ENCODE measurements around the gene HS6ST3. TPM values are rescaled to one million over a fixed set of nuclear protein-coding genes. Genes with fewer than 3 reads are reported as not detected.

HS6ST3 gene
- total RNA-seq, 1 experiment from 2014 or later, result 1.2 TPM

GRCh38 chr13:96811049-96811448, 721.1 kb downstream of the HS6ST3 start:
- H3K4me1 Mint-ChIP-seq, result peaks cover 6% of the 10 kb centered on the region
- DNase-seq (ENCODE audit: low spot score), result no peak
- H3K4me3 Mint-ChIP-seq, result no peak overlapping the region
- H3K27me3 Mint-ChIP-seq (ENCODE audit: low read depth), result peaks cover 8% of the 10 kb centered on the region
- POLR2A ChIA-PET, result interaction anchor here (0.7 kb wide), 1 partner anchor 518 kb away, joined by 8 read pairs; no protein-coding TSS in a partner anchor
- CTCF ChIA-PET, result no interaction called here
- no peak for TF ChIP-seq CREM (CRISPR knock-in tag; IDR thresholded peaks at IDR 0.05)
- no peak for TF ChIP-seq OVOL2 (CRISPR knock-in tag; IDR thresholded peaks at IDR 0.05; ENCODE audit: borderline replicate concordance)
- no peak for TF ChIP-seq IRF2 (CRISPR knock-in tag; IDR thresholded peaks at IDR 0.05; ENCODE audit: borderline replicate concordance, low read depth)
- no peak for TF ChIP-seq USF1 (CRISPR knock-in tag; IDR thresholded peaks at IDR 0.05)
- no peak for TF ChIP-seq FOXK1 (CRISPR knock-in tag; IDR thresholded peaks at IDR 0.05)
- no peak for TF ChIP-seq CBFB (CRISPR knock-in tag; IDR thresholded peaks at IDR 0.05; ENCODE audit: low read depth)
- TF ChIP-seq, protein P1, sequence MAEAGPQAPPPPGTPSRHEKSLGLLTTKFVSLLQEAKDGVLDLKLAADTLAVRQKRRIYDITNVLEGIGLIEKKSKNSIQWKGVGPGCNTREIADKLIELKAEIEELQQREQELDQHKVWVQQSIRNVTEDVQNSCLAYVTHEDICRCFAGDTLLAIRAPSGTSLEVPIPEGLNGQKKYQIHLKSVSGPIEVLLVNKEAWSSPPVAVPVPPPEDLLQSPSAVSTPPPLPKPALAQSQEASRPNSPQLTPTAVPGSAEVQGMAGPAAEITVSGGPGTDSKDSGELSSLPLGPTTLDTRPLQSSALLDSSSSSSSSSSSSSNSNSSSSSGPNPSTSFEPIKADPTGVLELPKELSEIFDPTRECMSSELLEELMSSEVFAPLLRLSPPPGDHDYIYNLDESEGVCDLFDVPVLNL (CRISPR knock-in tag; IDR thresholded peaks at IDR 0.05; ENCODE audit: borderline replicate concordance, low read depth), result no peak
- TF ChIP-seq AR (CRISPR knock-in tag; IDR thresholded peaks at IDR 0.05), result no peak
- TF ChIP-seq TEAD4 (CRISPR knock-in tag; IDR thresholded peaks at IDR 0.05), result no peak
- no peak for TF ChIP-seq EMX1 (CRISPR knock-in tag; IDR thresholded peaks at IDR 0.05)
- no peak for TF ChIP-seq FOXP1 (CRISPR knock-in tag; IDR thresholded peaks at IDR 0.05; ENCODE audit: borderline replicate concordance)
- no peak for ATAC-seq
- no peak overlapping the region for H3K27ac Mint-ChIP-seq
- peaks cover 12% of the 10 kb centered on the region; the same call in 1 of the 2 replicates for H3K36me3 Mint-ChIP-seq
- H3K9me3 Mint-ChIP-seq, result peaks cover 21% of the 10 kb centered on the region

- Mint-ChIP-seq H3K9me3 (peaks cover 17% of the 10 kb centered on the region), H3K36me3 (peaks cover 12% of the 10 kb centered on the region; the same call in 1 of the 2 replicates), H3K27me3 (ENCODE audit: low read depth) (peaks cover 6% of the 10 kb centered on the region), H3K27ac (no peak overlapping the region), H3K4me1 (peaks cover 28% of the 10 kb centered on the region), H3K4me3 (no peak overlapping the region)
- ChIA-PET CTCF (interaction anchor here (1.9 kb wide), 1 partner anchor 743 kb away, joined by 5 read pairs; no protein-coding TSS in a partner anchor), POLR2A (no interaction called here)
- DNase-seq (ENCODE audit: low spot score), result no peak
- TF ChIP-seq ZSCAN18 (CRISPR knock-in tag; IDR thresholded peaks at IDR 0.05) (no peak), RORB (CRISPR knock-in tag; IDR thresholded peaks at IDR 0.05) (no peak), EMX1 (CRISPR knock-in tag; IDR thresholded peaks at IDR 0.05) (no peak), SP1 (CRISPR knock-in tag; conservative IDR thresholded peaks at IDR 0.05) (no peak)
- TF ChIP-seq, protein P2, sequence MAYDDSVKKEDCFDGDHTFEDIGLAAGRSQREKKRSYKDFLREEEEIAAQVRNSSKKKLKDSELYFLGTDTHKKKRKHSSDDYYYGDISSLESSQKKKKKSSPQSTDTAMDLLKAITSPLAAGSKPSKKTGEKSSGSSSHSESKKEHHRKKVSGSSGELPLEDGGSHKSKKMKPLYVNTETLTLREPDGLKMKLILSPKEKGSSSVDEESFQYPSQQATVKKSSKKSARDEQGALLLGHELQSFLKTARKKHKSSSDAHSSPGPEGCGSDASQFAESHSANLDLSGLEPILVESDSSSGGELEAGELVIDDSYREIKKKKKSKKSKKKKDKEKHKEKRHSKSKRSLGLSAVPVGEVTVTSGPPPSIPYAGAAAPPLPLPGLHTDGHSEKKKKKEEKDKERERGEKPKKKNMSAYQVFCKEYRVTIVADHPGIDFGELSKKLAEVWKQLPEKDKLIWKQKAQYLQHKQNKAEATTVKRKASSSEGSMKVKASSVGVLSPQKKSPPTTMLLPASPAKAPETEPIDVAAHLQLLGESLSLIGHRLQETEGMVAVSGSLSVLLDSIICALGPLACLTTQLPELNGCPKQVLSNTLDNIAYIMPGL (CRISPR knock-in tag; IDR thresholded peaks at IDR 0.05), result no peak
- TF ChIP-seq, protein P3, sequence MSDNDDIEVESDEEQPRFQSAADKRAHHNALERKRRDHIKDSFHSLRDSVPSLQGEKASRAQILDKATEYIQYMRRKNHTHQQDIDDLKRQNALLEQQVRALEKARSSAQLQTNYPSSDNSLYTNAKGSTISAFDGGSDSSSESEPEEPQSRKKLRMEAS (CRISPR knock-in tag; IDR thresholded peaks at IDR 0.05), result no peak
- TF ChIP-seq, protein P4, sequence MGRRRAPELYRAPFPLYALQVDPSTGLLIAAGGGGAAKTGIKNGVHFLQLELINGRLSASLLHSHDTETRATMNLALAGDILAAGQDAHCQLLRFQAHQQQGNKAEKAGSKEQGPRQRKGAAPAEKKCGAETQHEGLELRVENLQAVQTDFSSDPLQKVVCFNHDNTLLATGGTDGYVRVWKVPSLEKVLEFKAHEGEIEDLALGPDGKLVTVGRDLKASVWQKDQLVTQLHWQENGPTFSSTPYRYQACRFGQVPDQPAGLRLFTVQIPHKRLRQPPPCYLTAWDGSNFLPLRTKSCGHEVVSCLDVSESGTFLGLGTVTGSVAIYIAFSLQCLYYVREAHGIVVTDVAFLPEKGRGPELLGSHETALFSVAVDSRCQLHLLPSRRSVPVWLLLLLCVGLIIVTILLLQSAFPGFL (CRISPR knock-in tag; IDR thresholded peaks at IDR 0.05; ENCODE audit: borderline replicate concordance), result no peak
- no peak for ATAC-seq
Measured at GRCh38 chr13:96816261-96816660, 726.4 kb downstream of the HS6ST3 start.

Data from WTC11 (cell line).